Erythroblast (primary cell): ENCODE measurements around the gene GNAT2.

Source experiments
- GATA1 ChIP-seq: IDR thresholded peaks from 2 replicates; pipeline ENCODE4 v1.6.1; 2011; ENCODE audit warnings: low read depth, mild to moderate bottlenecking, control low read depth, low read length, moderate library complexity
- POLR2A ChIP-seq: IDR thresholded peaks from 2 replicates; pipeline ENCODE4 v1.6.1; 2011; ENCODE audit warnings: mild to moderate bottlenecking, low read length

GRCh38 chr1:109635862-109636200, 16.4 kb upstream of the GNAT2 start:
- TF ChIP-seq POLR2A (no peak), GATA1 (no peak)
